Measurements from ENCODE around the gene NCBP2L.
A peak's percentile ranks its signal among the peaks of the same experiment; 100 is the strongest.

The NCBP2L gene

GRCh38 chrX:107777536-107777832, at the start of gene NCBP2L:
Gene NCBP2L, plus strand, starts transcription at chrX:107777733. Its CDS starts 16,488 bp downstream, at chrX:107794221.
- no peak for DNase-seq (ENCODE audit: low spot score)

- DNase-seq (ENCODE audit: low spot score), result no peak
These were observed 49.0 kb upstream of the NCBP2L start for GRCh38 chrX:107728371-107729099.

DNA sequence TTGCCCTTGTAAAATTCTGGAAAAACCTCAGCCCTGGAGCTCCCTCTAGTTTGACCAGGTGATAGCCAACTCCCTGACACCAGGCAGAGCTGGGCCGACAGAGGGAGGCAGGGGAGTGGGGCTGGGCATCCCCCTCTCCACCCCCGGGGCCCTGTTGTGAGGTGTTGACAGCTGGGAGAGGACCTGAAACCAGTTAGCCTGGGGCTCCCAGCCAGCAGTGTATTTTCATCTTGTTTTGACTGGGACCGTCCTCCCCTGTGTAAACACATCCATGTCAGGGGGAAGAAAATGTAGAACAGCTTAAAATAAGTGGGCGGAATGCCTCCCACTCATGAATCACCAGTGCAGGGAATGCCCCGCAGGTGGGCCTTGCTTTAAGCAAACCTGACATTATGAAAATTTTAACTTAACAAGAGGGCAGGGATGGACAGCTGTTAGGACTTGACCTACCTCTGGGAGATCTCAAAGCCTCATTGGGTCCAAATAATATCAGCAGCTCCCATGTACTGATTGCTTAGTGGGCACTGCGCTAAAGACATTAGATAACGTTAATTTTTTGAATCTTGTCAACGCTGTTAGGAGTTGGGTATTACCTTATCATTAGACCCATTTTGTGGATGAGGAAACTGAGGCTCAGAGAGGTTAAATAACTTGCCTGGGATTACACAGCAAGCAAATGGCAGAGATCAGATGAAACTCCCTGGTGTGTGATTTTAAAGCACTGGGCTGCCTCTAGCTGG, 47.8 kb upstream of the NCBP2L start:
- DNase-seq (ENCODE audit: low spot score), result no peak

DNA sequence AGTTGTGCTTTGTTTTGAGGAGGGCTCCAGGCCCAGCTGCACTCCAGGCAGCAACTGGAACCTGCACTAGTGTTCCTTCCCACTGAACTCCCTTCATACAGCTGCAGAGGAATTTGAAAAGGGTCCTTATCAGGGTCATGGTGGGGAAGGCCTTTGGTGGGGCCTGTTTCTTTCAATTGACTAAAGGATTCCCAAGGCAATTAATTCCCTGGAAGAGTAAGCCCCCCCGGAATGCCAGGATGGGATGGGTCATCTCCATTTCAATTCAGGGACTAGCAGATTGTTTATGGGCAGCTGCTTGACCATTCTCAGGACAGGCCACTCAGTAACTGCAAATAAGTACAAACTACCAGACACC, 47.3 kb upstream of the NCBP2L start:
- no peak for DNase-seq (ENCODE audit: low spot score)

DNA sequence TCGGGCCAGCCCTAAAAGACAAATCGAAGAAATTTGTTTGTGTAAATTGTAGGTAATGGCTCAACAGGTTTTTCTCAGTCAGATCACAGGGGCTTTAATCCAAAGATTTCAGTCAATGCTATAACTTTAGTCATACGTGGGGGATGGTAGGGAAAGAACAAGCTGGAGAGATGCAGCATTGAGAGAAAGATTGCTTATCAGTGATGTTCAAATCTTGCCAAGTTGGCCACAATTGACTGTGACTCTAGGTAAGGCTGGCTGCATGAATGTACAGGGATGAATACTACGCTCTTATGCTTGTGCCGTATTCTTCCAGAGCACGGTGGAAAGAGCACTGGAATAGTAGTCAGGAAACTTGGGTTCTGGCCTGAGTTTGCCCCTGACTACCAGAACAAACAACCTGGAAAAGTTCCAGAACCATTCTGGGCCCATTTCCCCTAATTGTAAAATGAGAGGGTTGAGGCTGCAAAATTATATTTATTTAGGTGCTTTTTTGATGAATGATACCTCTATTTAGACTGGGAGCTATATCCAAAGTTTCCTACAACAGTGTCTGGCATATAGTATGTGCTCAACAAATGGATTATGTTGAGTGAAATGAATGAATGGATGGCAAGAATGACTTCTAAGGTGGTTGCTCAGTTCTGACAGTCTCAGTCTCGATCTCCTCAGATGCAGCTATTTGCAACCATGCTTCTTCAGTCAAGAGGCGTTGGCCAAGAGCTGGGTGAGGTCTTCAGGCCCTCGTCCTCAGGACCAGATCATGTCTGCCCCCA, 46.4 kb upstream of the NCBP2L start:
- DNase-seq (ENCODE audit: low spot score), result no peak

DNA sequence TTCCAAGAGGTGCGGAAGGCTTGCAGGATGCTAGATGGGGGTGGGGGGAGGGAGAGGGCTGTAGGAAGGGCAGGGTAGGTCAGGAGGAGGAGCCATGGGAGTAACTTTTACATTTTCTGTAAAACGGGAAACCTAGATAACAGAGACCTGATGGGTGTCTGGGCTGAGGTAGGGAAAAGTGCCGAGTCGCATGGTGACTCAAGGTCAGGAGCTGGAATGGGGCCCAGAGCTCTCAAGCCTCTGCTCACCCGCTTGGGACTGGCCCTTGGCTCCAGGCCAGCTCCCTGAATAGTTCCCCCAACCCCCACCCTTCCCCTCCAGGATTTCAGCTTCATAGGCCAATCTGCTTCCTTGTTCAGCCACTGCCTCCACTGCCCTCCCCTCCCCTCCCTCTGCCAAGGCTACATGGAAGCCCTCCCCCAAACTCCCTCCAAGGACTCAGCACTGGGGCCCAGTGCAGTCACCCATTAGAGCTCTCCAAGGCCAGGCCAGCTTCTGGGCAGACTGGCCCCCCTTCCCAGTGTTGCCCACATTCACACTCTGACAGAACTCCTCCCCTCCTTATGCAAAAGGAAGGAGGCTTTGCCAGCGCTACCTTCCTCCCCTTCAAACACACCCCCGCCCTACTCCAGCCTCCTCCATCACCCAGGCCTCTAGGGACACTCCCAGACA, 45.6 kb upstream of the NCBP2L start:
- DNase-seq (ENCODE audit: low spot score), result peak; percentile 95

DNA sequence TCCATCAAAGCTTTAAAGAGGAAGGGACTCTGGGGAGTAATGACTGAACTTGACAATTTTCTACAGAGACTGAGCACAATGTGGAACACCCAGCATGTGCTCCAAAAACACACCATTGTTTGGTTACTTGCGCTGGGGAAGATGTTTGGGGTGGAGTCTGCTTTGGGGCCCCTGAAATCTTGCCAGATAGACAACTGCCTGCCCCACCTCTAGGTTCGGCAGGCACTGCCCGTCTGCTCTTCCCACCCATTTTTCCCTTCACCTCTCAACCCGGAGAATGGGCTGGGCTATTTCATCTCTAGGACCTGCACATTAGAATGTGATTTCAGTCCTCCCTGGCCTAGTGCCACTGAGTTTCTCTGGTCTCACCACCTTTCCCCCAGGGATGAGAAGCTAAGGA, 43.8 kb upstream of the NCBP2L start:
- no peak for DNase-seq (ENCODE audit: low spot score)

DNA sequence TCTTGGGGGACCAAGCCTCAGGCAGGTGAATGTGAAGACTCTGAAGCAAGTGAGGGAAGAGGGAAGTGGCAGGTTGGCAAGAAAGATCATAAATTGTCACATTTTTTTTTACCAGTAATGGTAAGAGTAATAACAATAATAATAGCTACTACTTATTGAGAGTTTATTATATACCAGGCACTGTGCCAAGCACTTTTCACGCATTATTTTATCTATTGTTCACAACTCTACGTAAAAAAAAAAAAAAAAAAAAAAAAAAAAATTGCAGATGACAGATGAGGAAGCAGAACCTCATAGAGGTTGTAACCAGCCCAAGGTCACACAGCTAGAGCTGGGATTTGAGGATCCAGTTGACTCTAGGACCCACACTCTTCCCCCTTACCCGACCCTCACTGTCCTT, 42.9 kb upstream of the NCBP2L start:
- no peak for DNase-seq (ENCODE audit: low spot score)

GRCh38 chrX:107736781-107737531, 40.6 kb upstream of the NCBP2L start:
- DNase-seq (ENCODE audit: low spot score), result no peak

DNA sequence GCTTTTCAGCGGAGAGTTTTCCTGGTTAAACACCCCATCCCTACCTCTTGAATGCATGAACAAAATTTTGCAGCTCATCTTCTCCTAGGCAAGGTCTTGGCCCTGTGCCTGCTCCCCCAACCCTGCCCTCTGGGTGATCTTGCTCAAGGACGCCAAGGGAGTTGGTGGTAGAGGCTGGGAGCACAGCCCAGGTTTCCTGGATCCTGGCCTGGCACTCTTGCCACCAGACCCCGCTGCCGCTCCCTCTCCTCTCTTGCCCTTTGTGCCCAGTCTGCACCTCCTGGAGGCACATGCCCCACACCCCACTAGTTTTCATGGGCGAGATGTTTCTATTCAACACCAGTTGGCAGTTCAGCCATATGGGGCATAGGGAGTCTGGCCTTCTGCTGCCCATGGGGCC, 39.3 kb upstream of the NCBP2L start:
- no peak for DNase-seq (ENCODE audit: low spot score)

GRCh38 chrX:107738768-107739167, 38.8 kb upstream of the NCBP2L start:
- DNase-seq (ENCODE audit: low spot score), result no peak

DNA sequence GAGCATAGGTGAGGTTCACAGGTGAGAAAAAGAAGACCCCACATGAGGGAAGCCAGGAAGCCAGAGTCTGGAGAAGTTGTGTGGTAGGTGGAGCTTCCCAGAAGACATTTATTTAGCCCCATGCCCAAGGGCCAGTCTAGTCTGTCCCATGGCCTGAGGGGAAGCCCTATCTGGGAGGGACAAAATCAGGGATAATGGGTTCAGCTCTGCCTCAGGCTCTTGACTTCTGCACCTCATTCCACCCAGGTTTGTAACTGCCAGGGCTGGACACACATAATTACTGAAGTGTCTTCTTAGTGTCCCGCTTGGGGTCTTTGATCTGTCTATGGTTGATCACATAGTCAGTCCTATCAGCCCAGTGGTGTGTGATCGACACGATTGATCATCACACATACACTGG, 38.0 kb upstream of the NCBP2L start:
- DNase-seq (ENCODE audit: low spot score), result no peak

DNA sequence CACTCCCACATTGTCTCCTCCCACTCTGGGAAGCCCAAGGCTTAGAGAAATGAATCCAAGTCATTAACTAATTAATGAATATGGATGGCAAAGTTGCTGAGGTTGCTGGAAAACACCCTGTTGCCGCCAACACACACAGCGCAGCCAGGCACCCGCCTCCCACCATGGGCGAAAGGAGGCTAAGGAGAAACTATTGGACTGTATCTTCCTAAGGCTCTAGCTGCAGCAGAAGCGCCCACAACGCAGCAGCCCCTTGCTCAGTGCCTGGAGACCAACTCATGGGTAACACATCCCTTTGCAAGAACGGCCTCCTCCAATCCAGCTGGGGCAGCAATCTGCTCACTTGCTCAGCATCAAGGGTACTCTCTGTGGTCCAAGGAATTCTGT, 36.1 kb upstream of the NCBP2L start:
- DNase-seq (ENCODE audit: low spot score), result no peak

- no peak for DNase-seq (ENCODE audit: low spot score)
These were observed 34.8 kb upstream of the NCBP2L start for GRCh38 chrX:107742700-107743191.

DNA sequence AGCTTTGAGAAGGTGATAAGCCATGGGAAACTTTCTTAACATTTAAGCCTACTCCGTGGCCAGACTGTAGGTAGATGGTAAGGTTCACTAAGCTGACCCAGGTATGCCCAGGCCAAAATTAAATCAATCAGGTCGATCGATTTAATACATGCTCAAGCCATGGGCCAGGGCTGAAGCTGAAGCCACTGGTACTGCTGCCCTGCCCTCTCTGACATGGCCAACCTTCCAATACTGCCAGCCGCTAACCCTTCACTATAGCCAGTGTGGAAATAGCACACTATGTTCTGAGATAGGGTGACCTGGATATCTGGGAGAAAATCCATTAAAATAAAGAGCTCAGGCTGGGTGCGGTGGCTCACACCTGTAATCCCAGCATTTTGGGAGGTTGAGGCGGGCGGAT, 33.5 kb upstream of the NCBP2L start:
- DNase-seq (ENCODE audit: low spot score), result no peak

GRCh38 chrX:107744868-107745267, 32.7 kb upstream of the NCBP2L start:
- no peak for DNase-seq (ENCODE audit: low spot score)

DNA sequence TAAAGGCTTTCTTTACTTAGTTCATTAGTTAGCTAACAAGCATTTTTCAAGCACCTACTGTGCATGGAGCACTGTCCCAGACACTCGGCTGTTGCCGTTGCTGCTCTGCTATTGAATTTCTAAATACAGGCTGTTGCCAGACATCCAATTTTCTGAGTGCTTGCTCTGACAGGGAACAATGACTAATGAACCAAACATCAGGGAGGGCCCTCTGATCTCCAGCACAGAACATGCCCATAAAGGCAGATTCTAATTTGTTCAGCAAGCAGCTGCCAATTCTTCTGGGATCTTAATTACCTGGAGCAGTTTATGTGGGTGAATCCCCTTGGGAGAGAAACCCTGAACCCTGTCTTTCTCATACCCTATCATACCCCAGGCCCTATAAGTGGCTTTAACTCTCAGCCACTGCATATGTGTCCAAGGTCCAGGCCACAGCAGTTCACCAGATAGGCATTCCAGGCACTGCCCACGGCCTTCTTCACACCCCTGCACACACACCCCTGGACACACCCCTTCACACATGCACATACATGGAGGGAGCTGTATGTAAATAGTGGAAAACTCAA, 29.9 kb upstream of the NCBP2L start:
- DNase-seq (ENCODE audit: low spot score), result peak; percentile 52

GRCh38 chrX:107748506-107748905, 29.0 kb upstream of the NCBP2L start:
- no peak for DNase-seq (ENCODE audit: low spot score)

DNA sequence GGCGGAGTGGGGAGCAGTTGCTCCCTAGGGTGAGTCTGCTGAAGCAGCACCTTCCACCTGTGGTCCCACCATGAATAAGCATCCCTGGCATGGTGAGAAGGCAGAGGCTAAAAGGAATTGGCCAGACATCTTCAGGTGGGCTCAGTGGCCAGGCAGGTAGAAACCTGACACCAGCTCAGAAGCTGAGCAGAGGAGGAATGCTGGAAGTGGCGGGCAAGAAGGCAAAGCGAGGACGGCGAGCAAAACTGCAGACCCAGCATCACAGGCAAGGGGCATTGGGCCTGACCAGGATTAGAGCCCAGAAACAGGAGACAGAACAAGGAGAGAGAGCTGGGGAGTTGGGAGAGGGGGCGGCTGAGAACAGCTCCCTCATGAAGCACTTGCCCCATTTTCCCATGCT, 27.3 kb upstream of the NCBP2L start:
- DNase-seq (ENCODE audit: low spot score), result no peak

DNA sequence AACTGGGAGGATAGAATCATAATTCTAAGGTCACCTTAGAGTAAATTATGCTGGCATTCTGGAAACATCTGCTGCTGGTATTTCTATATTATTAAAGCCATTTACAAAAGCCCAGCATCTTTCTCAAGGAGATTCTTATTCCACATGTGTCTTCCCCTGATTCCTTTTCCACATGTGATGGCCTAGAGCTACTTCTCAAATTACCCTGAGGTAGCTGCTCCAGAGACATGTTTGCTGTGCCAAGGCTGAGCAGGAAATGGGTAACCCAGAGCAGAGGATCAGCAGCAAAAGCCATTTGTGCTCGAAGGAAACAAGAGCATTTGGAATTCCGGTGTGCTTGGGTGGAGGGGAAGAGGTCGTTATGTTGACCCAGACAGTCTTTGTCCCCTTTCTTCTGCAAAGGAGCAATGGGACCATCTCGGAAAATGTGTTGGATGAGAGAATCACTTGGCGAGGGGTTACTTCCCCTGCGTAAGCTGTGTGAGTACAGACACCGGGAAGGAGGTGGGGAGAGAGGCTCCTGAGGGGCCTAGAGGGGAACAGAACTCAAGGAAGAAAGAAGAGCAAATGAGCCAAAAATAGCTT, 26.6 kb upstream of the NCBP2L start:
- DNase-seq (ENCODE audit: low spot score), result no peak

GRCh38 chrX:107752043-107752442, 25.5 kb upstream of the NCBP2L start:
- no peak for DNase-seq (ENCODE audit: low spot score)

All from kidney tubule cell (primary cell).